NK-92 treated with Interleukin-12 subunit alpha and Interleukin-12 subunit beta, amount 100 ng/mL, for 24 hours (cell line): ENCODE data around the gene RNF19B.

Experiments used
- DNase-seq: peaks from one replicate; lab custom pipeline; 2025; lab: John Stamatoyannopoulos, UW

Gene RNF19B

DNA sequence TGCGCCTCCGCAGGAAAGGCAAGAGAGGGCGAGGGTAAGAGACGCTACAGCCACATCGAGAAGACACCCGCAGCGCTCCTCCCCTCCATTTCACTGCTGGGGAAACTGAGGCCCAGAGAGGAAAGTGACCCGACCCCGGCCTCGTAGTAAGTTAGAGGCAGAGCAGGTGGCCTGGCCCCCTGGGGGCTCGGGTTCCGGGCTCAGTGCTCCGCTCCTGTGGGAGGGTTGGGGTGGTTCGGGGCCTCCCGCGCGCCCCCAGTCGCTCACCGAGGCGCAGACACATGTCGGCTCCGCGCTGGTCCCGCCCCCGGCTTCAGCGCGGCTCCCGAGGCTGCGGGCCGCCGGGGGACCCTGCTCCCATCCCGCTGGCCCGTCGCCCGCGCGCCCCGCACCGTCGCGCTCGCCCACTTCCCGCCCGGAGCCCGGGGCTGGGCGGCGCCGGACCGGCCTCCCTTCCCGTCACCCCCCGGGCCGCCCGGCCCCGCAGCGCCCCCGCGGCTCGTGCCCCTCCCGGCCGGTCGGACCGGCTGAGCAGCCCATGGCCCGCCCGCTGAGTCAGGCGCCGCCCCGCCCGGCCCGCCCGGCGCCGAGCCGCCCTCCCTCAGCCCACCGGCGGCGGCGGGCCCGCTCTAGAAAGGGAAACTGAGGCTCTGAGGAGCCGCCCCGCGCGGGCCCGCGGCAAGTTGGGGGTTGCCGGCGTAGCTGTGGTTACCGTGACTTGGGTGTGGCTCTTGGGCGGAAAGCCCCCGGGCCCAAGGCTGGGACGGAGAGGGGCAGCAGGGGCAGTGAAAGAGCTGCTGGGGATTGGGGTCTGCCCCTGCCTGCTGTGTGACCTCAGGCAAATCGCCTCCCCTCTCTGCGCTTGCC is 63.4 kb downstream of the RNF19B start, which contains the start of gene TMEM54:
Gene TMEM54, minus strand, starts transcription at position 434 of the 867 bp plus-strand sequence. Its CDS starts 151 bp downstream, at position 283.
- no peak for DNase-seq

GRCh38 chr1:32900371-32900955 is 64.1 kb downstream of the RNF19B start:
- no peak for DNase-seq

- DNase-seq = no peak
Observed at GRCh38 chr1:32899586-32900296, 64.9 kb downstream of the RNF19B start.

GRCh38 chr1:32898958-32899357 is 65.7 kb downstream of the RNF19B start:
- DNase-seq = no peak

- DNase-seq = no peak
Observed at GRCh38 chr1:32898056-32898455, 66.6 kb downstream of the RNF19B start.

GRCh38 chr1:32897082-32898049 is 67.2 kb downstream of the RNF19B start:
- no peak for DNase-seq

GRCh38 chr1:32896451-32896850 is 68.2 kb downstream of the RNF19B start:
- no peak for DNase-seq

GRCh38 chr1:32895325-32896215 is 69.0 kb downstream of the RNF19B start:
- no peak for DNase-seq

- DNase-seq = no peak
Observed at GRCh38 chr1:32894681-32895080, 69.9 kb downstream of the RNF19B start.

DNA sequence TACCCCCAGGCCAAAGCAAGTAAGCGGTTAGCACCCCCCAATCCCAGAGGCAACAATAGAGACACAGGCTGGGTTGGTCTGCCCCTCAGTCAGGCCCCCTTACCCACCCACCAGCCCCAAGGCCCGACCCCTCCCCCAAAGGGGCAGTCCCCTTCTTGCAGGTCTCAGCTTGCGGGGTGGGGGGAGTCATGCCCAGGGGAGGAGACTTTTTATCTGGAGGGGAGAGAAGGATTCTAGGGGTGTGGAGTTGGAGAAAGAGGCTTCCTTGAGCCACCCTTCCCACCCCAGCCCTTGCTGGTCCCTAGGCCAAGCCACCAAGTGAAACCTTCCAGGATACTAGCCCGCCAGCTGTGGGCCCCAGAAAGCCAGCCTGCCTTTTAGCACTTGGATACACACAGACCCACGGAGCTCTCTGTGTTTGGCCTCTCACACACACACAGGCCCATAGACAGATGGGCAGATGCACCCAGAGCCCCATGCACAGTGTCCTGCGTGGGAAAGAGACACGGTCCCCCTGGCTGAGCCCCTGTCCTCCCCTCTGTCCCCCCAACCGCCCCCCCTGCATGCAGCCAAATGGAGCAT is 70.5 kb downstream of the RNF19B start:
- DNase-seq = no peak

GRCh38 chr1:32893198-32894018 is 71.2 kb downstream of the RNF19B start:
- DNase-seq = no peak

GRCh38 chr1:32892368-32893197 is 72.0 kb downstream of the RNF19B start:
- no peak for DNase-seq

GRCh38 chr1:32891630-32892029 is 73.0 kb downstream of the RNF19B start:
- no peak for DNase-seq

- no peak for DNase-seq
Observed at GRCh38 chr1:32891241-32891570, 73.4 kb downstream of the RNF19B start.

GRCh38 chr1:32890516-32891240 is 73.9 kb downstream of the RNF19B start:
- no peak for DNase-seq

- DNase-seq = no peak
Observed at GRCh38 chr1:32889731-32890278, 74.8 kb downstream of the RNF19B start.

GRCh38 chr1:32888677-32889420 is 75.8 kb downstream of the RNF19B start:
- DNase-seq = no peak
